Neural cell (in vitro differentiated cells): ENCODE data around the gene BFSP1. TPM values are rescaled to one million over a fixed set of nuclear protein-coding genes. Genes with fewer than 3 reads are reported as not detected.

Experiments
- H2AFZ ChIP-seq: fragments of 200-600, 300-800 bp; sonication (generic), shearing (Covaris generic); 2 replicates; pipeline ENCODE4 v1.6.0; 2014; ENCODE audit warnings: low read depth, mild to moderate bottlenecking, antibody characterized with exemption, low read length, moderate library complexity
- H3F3A ChIP-seq: fragments of 200-600 bp; shearing (Covaris generic); 2 replicates; pipeline ENCODE4 v1.6.1; 2016; ENCODE audit warnings: mild to moderate bottlenecking, moderate library complexity, mixed read lengths, antibody characterized with exemption, low read length; ENCODE audit not compliant: insufficient read depth, poor library complexity, severe bottlenecking
- H3K27ac ChIP-seq: fragments of 200-600, 300-800 bp; sonication (generic), shearing (Covaris generic); 2 replicates; pipeline ENCODE4 v1.5.1; 2014; ENCODE audit warnings: mild to moderate bottlenecking, low read length, moderate library complexity
- H3K27me3 ChIP-seq: fragments of 300-800, 200-600 bp; sonication (generic), shearing (Covaris generic); 2 replicates; pipeline ENCODE4 v1.6.0; 2014; ENCODE audit warnings: mild to moderate bottlenecking, low read depth, low read length, moderate library complexity; ENCODE audit not compliant: insufficient read depth
- H3K36me3 ChIP-seq: fragments of 300-800, 200-600 bp; sonication (generic), shearing (Covaris generic); 2 replicates; pipeline ENCODE4 v1.5.1; 2014; ENCODE audit warnings: mild to moderate bottlenecking, antibody characterized with exemption, low read length, moderate library complexity; ENCODE audit not compliant: insufficient read depth
- H3K4me2 ChIP-seq: fragments of 300-800, 200-600 bp; sonication (generic), shearing (Covaris generic); 2 replicates; pipeline ENCODE4 v1.6.0; 2014; ENCODE audit warnings: mild to moderate bottlenecking, low read length
- H3K4me3 ChIP-seq: fragments of 300-800, 200-600 bp; sonication (generic), shearing (Covaris generic); 2 replicates; pipeline ENCODE4 v1.5.1; 2014; ENCODE audit warnings: mild to moderate bottlenecking, low read length, moderate library complexity
- H3K79me2 ChIP-seq: fragments of 200-600 bp; shearing (Covaris generic); replicated peaks from 2 replicates; pipeline ENCODE4 v1.6.0; 2014; ENCODE audit warnings: mild to moderate bottlenecking, low read length, moderate library complexity; ENCODE audit not compliant: insufficient read depth
- H3K9ac ChIP-seq: fragments of 300-800, 200-600 bp; sonication (generic), shearing (Covaris generic); 2 replicates; pipeline ENCODE4 v1.6.1; 2016; ENCODE audit warnings: mild to moderate bottlenecking, low read length, mixed read lengths
- H3K9me2 ChIP-seq: fragments of 200-600 bp; shearing (Covaris generic); 2 replicates; pipeline ENCODE4 v1.6.1; 2016; ENCODE audit warnings: mild to moderate bottlenecking, low read length, mixed read lengths; ENCODE audit not compliant: insufficient read depth
- H3K9me3 ChIP-seq: fragments of 200-600, 300-800 bp; sonication (generic), shearing (Covaris generic); 2 replicates; pipeline ENCODE4 v1.6.1; 2016; ENCODE audit warnings: mild to moderate bottlenecking, mixed run types, low read length, moderate library complexity, mixed read lengths
- H4K20me1 ChIP-seq: fragments of 200-600 bp; shearing (Covaris generic); 2 replicates; pipeline ENCODE4 v1.6.1; 2016; ENCODE audit warnings: mild to moderate bottlenecking, mixed run types; ENCODE audit not compliant: insufficient read depth
- EP300 ChIP-seq: fragments of 450-650 bp; conservative IDR thresholded peaks from 2 replicates; pipeline ENCODE4 v1.6.1; 2014; ENCODE audit warnings: antibody characterized with exemption, mild to moderate bottlenecking, moderate library complexity; ENCODE audit not compliant: poor library complexity, severe bottlenecking
- EZH2 ChIP-seq: fragments of 200-600, 300-800 bp; shearing (Covaris generic), sonication (generic); IDR thresholded peaks from 2 replicates; pipeline ENCODE4 v1.6.1; 2014; ENCODE audit warnings: antibody characterized with exemption, low read length, borderline replicate concordance, mild to moderate bottlenecking; ENCODE audit not compliant: insufficient read depth, poor library complexity, severe bottlenecking
- MXI1 ChIP-seq: fragments of 450-650 bp; conservative IDR thresholded peaks from 2 replicates; pipeline ENCODE4 v1.6.1; 2014; ENCODE audit warnings: antibody characterized with exemption, mild to moderate bottlenecking; ENCODE audit not compliant: poor library complexity, severe bottlenecking
- POLR2AphosphoS5 ChIP-seq: IDR thresholded peaks from 2 replicates; pipeline ENCODE4 v1.6.1; 2012
- RAD21 ChIP-seq: fragments of 450-650 bp; conservative IDR thresholded peaks from 2 replicates; pipeline ENCODE4 v1.6.1; 2014; ENCODE audit warnings: antibody characterized with exemption, mild to moderate bottlenecking, moderate library complexity
- SMC3 ChIP-seq: fragments of 450-650 bp; conservative IDR thresholded peaks from 2 replicates; pipeline ENCODE4 v1.6.1; 2014; ENCODE audit warnings: antibody characterized with exemption, mild to moderate bottlenecking, moderate library complexity; ENCODE audit not compliant: poor library complexity
- TAF1 ChIP-seq: IDR thresholded peaks from 2 replicates; pipeline ENCODE4 v1.6.1; 2012; ENCODE audit warnings: low read depth
- polyA plus RNA-seq: library from polyadenylated mRNA; depleted of rRNA; stranded (reverse); fragments of >200 nt; gene quantifications from 2 replicates; pipeline ENCODE4 v1.2.3, GENCODE V29; 2014
- TF ChIP-seq, protein P1 (sequence below): fragments of 450-650 bp; IDR thresholded peaks from 2 replicates; pipeline ENCODE4 v1.5.1; 2014; ENCODE audit warnings: antibody characterized with exemption, mild to moderate bottlenecking, moderate library complexity; ENCODE audit not compliant: poor library complexity, severe bottlenecking
- TF ChIP-seq, protein P2 (sequence below): IDR thresholded peaks from 2 replicates; pipeline ENCODE4 v1.6.1; 2012; ENCODE audit warnings: borderline replicate concordance

Gene BFSP1
- polyA plus RNA-seq, 1 donor from 2014 or later: 1.3 TPM

DNA sequence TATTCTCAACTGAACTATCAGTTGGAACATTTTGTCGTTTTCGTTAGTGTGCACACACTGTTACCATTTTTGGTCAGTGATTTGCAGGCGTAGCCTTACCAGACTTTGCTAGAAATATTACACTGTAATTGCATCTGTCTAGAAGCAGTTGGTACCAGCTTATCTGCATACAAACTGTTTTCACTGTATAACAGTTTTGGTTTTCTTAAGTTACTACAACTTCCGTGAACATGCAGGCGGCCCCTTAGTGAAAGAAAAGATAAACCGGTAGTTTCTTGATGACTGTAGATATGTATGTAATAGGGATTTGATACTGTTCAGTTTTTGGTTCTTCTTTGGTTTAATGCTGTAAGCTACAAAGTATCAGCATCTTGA lies 40.0 kb upstream of the BFSP1 start:
- no peaks in the 10 kb centered on the region for H3K9me2 ChIP-seq
- peak overlapping the region; percentile 96 for H3K27ac ChIP-seq

DNA sequence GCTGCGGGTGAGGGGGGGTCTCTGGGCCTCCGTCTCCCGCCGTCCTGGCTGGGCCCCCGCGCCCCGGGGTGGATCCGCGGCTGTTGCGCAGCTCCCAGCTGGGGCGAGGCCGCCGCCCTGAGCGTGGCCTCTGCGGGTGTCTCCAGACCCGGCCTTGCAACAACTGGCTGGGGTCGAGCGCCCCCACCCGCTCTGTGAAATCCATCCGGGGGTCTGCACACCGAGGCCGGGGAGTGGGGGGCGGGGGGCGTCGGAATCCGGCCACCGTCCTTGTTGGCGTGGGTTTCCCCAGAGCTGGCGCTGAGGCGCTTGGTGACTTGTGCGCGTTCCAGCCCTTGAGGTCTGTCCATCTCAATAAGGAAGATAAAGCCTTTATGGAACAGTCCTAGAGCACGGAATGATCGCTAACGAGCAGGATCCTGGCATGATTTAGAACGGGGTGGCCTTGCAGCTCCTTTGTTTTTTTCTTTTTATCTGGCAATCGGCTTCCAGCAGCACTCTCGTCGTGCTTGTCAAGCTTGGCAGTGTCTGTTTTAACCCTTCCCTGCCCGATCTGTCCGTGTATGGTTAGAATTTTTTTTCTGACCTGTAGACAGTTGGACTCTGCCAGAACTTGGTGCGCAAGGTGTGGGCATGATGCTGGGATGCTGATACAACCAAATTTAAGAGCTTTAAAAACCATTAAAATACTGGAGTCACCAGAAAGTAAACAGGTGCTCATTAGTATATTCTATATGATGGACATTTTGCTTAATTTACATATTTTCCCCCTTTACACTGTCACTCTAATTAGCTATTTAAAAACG lies 39.4 kb upstream of the BFSP1 start:
- Histone ChIP-seq H3K27me3 (peaks cover 3% of the 10 kb centered on the region), H3K4me3 (peak overlapping the region; percentile 100), H3K27ac (peak overlapping the region; percentile 96), H3K4me2 (peak overlapping the region; percentile 99), H3K36me3 (no peaks in the 10 kb centered on the region), H3K9me2 (no peaks in the 10 kb centered on the region), H3K9ac (peak overlapping the region; percentile 99), H2AFZ (peak overlapping the region; percentile 95), H3K79me2 (peaks cover 49% of the 10 kb centered on the region), H3F3A (peaks cover 4% of the 10 kb centered on the region), H4K20me1 (peaks cover 15% of the 10 kb centered on the region), H3K9me3 (no peaks in the 10 kb centered on the region)
- peak; percentile 46 for TF ChIP-seq POLR2AphosphoS5
- peak; percentile 43 for TF ChIP-seq TAF1
- no peak for TF ChIP-seq SMC3
- no peak for TF ChIP-seq EP300
- TF ChIP-seq RAD21: no peak
- TF ChIP-seq EZH2: no peak

More for the DNA sequence above, 40.0 kb upstream of the BFSP1 start:
- H3K36me3 ChIP-seq: no peaks in the 10 kb centered on the region
- H3K4me2 ChIP-seq: peak overlapping the region; percentile 99
- peak overlapping the region; percentile 100 for H3K4me3 ChIP-seq
- H2AFZ ChIP-seq: no peak overlapping the region
- H4K20me1 ChIP-seq: peaks cover 18% of the 10 kb centered on the region
- no peaks in the 10 kb centered on the region for H3K9me3 ChIP-seq
- peaks cover 54% of the 10 kb centered on the region for H3K79me2 ChIP-seq
- H3K9ac ChIP-seq: peak overlapping the region; percentile 99
- peaks cover 4% of the 10 kb centered on the region for H3F3A ChIP-seq
- TF ChIP-seq EP300 (no peak), TAF1 (no peak)
- TF ChIP-seq, protein P1, sequence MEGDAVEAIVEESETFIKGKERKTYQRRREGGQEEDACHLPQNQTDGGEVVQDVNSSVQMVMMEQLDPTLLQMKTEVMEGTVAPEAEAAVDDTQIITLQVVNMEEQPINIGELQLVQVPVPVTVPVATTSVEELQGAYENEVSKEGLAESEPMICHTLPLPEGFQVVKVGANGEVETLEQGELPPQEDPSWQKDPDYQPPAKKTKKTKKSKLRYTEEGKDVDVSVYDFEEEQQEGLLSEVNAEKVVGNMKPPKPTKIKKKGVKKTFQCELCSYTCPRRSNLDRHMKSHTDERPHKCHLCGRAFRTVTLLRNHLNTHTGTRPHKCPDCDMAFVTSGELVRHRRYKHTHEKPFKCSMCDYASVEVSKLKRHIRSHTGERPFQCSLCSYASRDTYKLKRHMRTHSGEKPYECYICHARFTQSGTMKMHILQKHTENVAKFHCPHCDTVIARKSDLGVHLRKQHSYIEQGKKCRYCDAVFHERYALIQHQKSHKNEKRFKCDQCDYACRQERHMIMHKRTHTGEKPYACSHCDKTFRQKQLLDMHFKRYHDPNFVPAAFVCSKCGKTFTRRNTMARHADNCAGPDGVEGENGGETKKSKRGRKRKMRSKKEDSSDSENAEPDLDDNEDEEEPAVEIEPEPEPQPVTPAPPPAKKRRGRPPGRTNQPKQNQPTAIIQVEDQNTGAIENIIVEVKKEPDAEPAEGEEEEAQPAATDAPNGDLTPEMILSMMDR: no peak
- H3K27me3 ChIP-seq: peaks cover 3% of the 10 kb centered on the region

DNA sequence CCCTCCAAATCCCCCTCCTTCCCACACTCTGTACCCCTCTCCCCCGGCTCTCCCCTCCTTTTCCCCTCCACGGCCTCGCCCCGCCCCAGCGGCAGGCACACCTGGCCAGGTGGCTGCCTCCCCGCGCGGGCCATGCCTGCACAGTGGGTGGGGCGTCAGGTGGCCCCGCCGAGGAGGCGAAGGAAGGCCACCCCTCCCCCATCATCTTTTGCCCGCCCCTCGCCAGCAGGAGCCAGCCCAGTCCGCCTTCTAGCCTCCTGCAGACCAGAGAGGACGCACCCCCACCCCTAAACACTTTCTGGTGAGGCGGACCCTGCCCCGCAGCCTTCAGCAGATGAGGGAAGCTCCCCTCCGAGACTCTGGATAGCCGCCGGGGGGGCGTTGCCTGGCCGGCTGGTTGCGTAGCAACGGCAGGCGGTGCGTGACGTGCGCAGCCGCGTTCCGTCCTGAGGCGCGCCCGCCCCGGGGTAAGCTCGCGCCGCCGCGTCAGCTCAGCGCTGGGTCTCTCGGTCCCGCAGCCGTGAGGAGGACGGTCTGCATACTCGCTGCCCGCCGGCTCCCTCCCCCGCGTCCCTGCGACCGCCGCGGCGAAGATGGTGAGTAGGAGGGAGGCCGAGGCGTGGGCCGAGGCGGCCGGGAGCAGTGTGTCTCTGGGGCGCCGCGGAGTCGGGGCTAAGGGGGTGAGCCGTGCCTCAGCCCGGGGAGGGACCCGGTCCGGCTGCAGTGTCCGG lies 38.6 kb upstream of the BFSP1 start, which contains the start of gene DSTN:
DSTN (plus strand) TSS at position 460 of the 731 bp plus-strand sequence; CDS start at position 594, 134 bp downstream.
- Histone ChIP-seq H3K9ac (peak within 1 kb of the TSS; percentile 99), H2AFZ (peak within 1 kb of the TSS; percentile 95), H4K20me1 (peaks cover 15% of the 10 kb centered on the region), H3K4me2 (peak within 1 kb of the TSS; percentile 99), H3K79me2 (peaks cover 41% of the 10 kb centered on the region), H3K4me3 (peak within 1 kb of the TSS; percentile 100), H3F3A (peaks cover 4% of the 10 kb centered on the region), H3K27me3 (peaks cover 3% of the 10 kb centered on the region), H3K36me3 (no peaks in the 10 kb centered on the region), H3K9me2 (no peaks in the 10 kb centered on the region), H3K27ac (peak within 1 kb of the TSS; percentile 96), H3K9me3 (no peaks in the 10 kb centered on the region)
- TF ChIP-seq, protein P1: no peak
- TF ChIP-seq EP300 (peak; percentile 38), TAF1 (peak; percentile 51), MXI1 (peak; percentile 69), POLR2AphosphoS5 (peak; percentile 97), EZH2 (no peak), RAD21 (no peak), SMC3 (no peak)
- TF ChIP-seq, protein P2, sequence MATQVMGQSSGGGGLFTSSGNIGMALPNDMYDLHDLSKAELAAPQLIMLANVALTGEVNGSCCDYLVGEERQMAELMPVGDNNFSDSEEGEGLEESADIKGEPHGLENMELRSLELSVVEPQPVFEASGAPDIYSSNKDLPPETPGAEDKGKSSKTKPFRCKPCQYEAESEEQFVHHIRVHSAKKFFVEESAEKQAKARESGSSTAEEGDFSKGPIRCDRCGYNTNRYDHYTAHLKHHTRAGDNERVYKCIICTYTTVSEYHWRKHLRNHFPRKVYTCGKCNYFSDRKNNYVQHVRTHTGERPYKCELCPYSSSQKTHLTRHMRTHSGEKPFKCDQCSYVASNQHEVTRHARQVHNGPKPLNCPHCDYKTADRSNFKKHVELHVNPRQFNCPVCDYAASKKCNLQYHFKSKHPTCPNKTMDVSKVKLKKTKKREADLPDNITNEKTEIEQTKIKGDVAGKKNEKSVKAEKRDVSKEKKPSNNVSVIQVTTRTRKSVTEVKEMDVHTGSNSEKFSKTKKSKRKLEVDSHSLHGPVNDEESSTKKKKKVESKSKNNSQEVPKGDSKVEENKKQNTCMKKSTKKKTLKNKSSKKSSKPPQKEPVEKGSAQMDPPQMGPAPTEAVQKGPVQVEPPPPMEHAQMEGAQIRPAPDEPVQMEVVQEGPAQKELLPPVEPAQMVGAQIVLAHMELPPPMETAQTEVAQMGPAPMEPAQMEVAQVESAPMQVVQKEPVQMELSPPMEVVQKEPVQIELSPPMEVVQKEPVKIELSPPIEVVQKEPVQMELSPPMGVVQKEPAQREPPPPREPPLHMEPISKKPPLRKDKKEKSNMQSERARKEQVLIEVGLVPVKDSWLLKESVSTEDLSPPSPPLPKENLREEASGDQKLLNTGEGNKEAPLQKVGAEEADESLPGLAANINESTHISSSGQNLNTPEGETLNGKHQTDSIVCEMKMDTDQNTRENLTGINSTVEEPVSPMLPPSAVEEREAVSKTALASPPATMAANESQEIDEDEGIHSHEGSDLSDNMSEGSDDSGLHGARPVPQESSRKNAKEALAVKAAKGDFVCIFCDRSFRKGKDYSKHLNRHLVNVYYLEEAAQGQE: peak; percentile 72
